ENCODE data around the gene ACTRT2.

DNA sequence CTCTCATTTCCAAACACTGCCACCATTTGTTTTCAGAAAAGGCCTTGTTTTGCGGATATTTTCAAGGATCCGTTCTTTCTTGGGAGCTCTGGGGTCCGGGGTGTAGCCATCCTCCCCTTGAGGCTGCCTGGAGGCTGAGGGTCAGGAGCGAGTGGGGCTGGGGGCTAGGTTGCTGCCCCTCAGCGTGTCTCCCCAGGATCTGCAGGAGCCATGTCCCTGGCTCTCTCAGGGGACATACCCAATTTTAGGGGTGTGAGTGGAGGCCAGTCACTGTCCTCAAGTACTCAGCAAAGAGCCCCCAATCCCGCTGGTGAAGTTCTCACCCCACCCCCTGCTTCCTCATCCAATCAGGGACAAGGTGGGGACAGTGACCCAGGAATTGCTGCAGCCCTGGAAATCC lies 32.7 kb downstream of the ACTRT2 start:
- TF ChIP-seq, protein P1, sequence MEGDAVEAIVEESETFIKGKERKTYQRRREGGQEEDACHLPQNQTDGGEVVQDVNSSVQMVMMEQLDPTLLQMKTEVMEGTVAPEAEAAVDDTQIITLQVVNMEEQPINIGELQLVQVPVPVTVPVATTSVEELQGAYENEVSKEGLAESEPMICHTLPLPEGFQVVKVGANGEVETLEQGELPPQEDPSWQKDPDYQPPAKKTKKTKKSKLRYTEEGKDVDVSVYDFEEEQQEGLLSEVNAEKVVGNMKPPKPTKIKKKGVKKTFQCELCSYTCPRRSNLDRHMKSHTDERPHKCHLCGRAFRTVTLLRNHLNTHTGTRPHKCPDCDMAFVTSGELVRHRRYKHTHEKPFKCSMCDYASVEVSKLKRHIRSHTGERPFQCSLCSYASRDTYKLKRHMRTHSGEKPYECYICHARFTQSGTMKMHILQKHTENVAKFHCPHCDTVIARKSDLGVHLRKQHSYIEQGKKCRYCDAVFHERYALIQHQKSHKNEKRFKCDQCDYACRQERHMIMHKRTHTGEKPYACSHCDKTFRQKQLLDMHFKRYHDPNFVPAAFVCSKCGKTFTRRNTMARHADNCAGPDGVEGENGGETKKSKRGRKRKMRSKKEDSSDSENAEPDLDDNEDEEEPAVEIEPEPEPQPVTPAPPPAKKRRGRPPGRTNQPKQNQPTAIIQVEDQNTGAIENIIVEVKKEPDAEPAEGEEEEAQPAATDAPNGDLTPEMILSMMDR (IDR thresholded peaks at IDR 0.05) = no peak
- TF ChIP-seq POLR2A (IDR thresholded peaks at IDR 0.05; ENCODE audit: low read depth) = no peak
- TF ChIP-seq POLR2AphosphoS5 (IDR thresholded peaks at IDR 0.05) = no peak

All from esophagus muscularis mucosa (tissue), 3 donors.